T-helper 2 cell treated with Interferon-gamma antibody and Interleukin-4, amounts not matched to agents 5 μg/mL and 100 μg/mL, for 36 hours (primary cell): ENCODE measurements around the gene MBP.

ENCODE experiments used
- DNase-seq: peaks from one replicate; pipeline ENCODE4 v3.0.0; 2021; ENCODE audit warnings: low spot score
- H3K27ac Mint-ChIP-seq: one replicate; pipeline ENCODE4 v1.8.0; 2021; ENCODE audit warnings: mild to moderate bottlenecking, mixed read lengths
- H3K27me3 Mint-ChIP-seq: one replicate; pipeline ENCODE4 v1.8.0; 2021; ENCODE audit warnings: low read depth, mixed read lengths
- H3K36me3 Mint-ChIP-seq: one replicate; pipeline ENCODE4 v1.8.0; 2021; ENCODE audit warnings: low read depth, mixed read lengths
- H3K4me1 Mint-ChIP-seq: one replicate; pipeline ENCODE4 v1.8.0; 2021; ENCODE audit warnings: low read depth, mixed read lengths
- H3K4me3 Mint-ChIP-seq: one replicate; pipeline ENCODE4 v1.8.0; 2022; ENCODE audit warnings: mild to moderate bottlenecking, moderate library complexity, mixed read lengths
- H3K9me3 Mint-ChIP-seq: one replicate; pipeline ENCODE4 v1.8.0; 2021; ENCODE audit warnings: mixed read lengths

MBP gene

DNA sequence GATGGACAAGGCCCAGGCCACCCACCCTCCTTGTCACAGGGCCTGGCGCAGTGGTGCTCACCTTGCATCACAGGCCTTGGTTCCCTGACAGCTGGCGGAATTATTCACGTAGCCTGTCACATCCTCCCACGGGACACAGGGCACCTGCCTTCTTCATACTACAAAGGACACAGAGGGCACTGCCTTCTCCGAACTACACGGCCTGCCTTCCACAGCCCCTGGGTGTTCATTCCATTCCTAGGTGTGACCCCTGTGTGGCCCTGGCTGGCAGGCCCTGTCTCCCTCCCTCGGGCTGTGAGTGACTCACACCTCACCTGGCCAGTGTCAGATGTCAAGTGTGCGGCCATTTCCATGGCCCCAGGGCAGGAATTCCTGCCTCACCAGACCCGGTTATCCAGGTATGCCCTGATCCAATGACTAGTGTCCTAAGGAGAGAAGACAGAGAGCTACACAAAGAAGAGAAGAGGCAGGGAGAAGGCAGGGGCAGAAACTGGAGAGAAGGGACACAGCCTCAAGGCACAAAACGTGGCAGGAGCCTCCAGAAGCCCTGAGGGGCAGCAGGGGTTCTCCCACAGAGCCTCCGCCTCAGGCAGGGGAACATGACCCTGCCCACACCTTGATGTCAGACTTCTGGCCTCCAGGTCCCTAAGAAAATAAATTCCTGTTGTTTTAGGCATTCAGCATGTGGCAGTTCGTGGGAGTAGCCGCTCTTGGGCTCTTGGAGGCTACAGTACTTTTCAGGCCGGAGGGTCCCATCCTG, 43.4 kb downstream of the MBP start:
- H3K4me1 Mint-ChIP-seq: peaks cover 37% of the 10 kb centered on the region
- H3K36me3 Mint-ChIP-seq: peaks cover 44% of the 10 kb centered on the region
- H3K9me3 Mint-ChIP-seq: no peaks in the 10 kb centered on the region
- DNase-seq: no peak
- no peak overlapping the region for H3K27ac Mint-ChIP-seq
- no peak overlapping the region for H3K4me3 Mint-ChIP-seq
- no peaks in the 10 kb centered on the region for H3K27me3 Mint-ChIP-seq

DNA sequence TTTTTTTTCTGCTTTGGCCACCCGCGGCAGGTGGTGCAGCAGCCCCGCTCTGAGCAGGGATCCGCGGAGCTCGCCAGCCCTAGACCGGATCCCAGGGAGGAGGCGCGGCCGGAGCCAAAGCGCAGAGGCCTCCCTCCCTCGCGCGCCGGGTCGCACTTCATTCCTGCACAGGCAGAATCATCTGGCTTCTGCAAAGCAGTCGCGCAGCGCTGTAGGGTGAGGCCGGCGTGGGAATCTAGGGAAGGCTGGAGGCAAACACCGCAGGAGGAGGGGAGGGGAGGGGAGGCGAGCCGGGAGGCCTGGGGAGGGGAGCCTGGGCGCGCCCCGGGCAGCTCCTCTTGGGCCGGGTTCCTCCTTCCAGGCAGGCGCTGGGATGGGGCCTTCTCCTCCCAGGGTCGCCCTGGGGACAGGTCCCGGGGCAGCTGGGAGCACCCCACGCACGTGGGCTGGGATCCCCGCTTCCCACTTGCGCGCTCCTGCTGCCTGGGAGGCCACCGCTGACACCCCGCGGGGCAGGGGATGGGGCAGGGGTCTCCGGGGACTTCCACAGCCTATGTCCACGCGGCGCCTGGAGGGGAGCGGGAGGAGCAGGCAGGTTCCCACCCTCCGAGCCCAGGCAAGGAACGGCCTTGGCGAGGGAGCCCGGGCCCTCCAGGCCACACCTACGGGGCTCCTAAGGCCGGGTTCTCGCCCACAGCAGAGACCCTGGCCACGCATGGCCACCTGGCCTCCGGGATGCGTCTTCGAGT, 45.0 kb downstream of the MBP start:
- H3K9me3 Mint-ChIP-seq: no peaks in the 10 kb centered on the region
- DNase-seq: no peak
- no peaks in the 10 kb centered on the region for H3K27me3 Mint-ChIP-seq
- H3K36me3 Mint-ChIP-seq: peaks cover 52% of the 10 kb centered on the region
- peaks cover 42% of the 10 kb centered on the region for H3K4me1 Mint-ChIP-seq
- H3K4me3 Mint-ChIP-seq: no peak overlapping the region
- no peak overlapping the region for H3K27ac Mint-ChIP-seq

DNA sequence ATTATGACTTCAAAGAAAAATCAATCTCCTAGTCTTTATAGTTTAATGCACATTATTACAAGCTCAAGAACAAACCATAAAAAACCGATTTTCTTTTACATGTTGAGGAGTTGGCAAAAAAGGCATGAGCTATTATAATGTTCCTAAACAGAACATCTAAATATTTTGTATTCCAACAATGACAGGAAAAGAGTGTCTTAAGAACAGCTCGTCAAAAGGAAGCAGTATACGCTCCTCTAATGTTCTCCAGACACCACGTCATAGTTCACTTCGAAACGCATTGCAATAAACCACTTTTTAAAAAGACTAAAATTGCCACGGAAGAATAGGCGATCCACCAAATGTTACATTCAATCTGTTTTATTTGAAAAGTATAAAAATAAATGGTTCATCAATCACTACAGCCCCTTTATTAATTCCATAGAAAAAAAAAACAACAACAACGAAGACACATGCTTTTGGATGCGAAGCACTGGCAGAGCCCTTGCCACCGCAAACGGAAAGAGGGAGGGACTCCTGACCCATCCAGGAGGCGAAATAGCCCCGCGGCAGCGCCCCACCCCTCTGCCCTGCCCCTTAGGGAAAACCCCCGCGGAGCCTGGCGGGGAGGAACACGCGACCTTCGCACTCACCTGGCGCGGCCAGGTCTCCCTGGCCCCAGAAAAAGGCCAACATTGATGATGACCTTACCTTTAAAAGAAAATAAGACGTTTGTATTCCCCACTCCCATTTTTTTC, 45.8 kb downstream of the MBP start:
- H3K27ac Mint-ChIP-seq: no peak overlapping the region
- H3K4me3 Mint-ChIP-seq: no peak overlapping the region
- no peaks in the 10 kb centered on the region for H3K9me3 Mint-ChIP-seq

DNA sequence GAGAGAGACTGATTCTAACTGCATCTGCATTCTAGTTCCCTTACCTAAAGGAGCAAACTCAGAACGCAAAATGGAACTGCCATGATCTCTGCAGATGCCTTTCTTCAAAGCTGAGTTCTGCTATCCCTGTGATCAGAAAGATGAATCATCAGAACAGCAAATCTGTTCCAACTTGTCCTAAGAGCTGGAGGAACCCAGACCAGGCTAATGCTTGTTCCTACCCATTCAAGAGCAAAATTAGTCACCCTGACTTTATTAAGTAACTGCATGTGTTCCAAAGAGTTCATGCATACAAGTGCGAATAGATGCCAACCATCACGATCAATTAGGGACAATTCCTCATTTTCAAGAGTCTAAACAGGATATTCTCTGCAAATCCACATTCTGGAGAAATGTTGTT, 46.5 kb downstream of the MBP start:
- peaks cover 53% of the 10 kb centered on the region for H3K36me3 Mint-ChIP-seq
- no peak for DNase-seq

More for the DNA sequence above, 45.8 kb downstream of the MBP start:
- peaks cover 51% of the 10 kb centered on the region for H3K36me3 Mint-ChIP-seq
- no peaks in the 10 kb centered on the region for H3K27me3 Mint-ChIP-seq
- H3K4me1 Mint-ChIP-seq: peaks cover 42% of the 10 kb centered on the region
- no peak for DNase-seq

DNA sequence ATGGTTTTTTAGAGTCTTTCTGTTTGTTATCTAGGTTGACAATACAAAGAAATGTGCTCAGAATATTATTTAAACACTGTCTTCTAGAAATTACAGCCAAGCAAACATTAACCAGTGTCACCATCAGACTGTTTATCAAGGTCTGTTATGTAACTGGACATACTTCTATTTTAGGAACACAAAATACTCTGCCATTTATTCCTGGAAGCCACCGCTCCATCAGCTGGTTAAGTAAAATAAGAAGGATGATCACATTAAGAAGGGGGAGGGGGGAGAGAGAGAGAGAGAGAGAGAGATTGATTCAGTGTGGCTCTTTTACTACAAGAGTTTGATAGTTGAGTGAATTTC, 47.9 kb downstream of the MBP start:
- H3K4me3 Mint-ChIP-seq: no peak overlapping the region
- DNase-seq: no peak
- no peaks in the 10 kb centered on the region for H3K27me3 Mint-ChIP-seq
- peaks cover 53% of the 10 kb centered on the region for H3K36me3 Mint-ChIP-seq
- no peaks in the 10 kb centered on the region for H3K9me3 Mint-ChIP-seq
- H3K27ac Mint-ChIP-seq: peak overlapping the region; percentile 59
- H3K4me1 Mint-ChIP-seq: peaks cover 50% of the 10 kb centered on the region

More for the DNA sequence above, 46.5 kb downstream of the MBP start:
- Mint-ChIP-seq H3K27me3 (no peaks in the 10 kb centered on the region), H3K4me3 (no peak overlapping the region), H3K4me1 (peaks cover 44% of the 10 kb centered on the region), H3K9me3 (no peaks in the 10 kb centered on the region), H3K27ac (no peak overlapping the region)

DNA sequence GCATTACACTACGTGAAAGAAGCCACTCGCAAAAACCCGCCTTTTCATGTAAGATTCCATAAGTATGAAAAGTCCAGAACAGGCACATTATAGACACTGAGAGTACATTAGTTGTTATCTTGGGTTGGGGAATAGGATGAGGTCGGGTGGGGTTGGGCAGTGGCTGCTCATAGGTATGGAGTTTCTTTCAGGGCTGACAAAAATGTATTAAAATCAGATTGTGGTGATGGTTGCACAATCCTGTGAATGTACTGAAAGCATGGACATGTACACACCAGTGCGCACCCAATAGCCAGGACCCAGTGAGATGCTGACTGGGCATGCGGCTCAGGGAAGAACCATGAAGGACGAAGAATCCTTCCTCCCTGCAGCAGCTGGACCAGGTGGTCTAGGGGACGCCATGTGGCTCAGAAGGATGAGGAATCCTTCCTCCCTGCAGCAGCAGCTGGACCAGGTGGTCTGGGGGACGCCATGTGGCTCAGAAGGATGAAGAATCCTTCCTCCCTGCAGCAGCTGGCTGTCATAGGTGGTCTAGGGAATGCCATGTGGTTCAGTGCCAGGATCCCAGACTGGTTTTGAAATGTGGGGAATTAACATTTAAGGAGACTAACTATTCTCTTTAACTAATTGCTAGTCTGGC, 50.1 kb downstream of the MBP start:
- Mint-ChIP-seq H3K27me3 (no peaks in the 10 kb centered on the region), H3K9me3 (no peaks in the 10 kb centered on the region), H3K36me3 (peaks cover 61% of the 10 kb centered on the region), H3K27ac (no peak overlapping the region), H3K4me3 (no peak overlapping the region), H3K4me1 (peaks cover 62% of the 10 kb centered on the region)
- no peak for DNase-seq

DNA sequence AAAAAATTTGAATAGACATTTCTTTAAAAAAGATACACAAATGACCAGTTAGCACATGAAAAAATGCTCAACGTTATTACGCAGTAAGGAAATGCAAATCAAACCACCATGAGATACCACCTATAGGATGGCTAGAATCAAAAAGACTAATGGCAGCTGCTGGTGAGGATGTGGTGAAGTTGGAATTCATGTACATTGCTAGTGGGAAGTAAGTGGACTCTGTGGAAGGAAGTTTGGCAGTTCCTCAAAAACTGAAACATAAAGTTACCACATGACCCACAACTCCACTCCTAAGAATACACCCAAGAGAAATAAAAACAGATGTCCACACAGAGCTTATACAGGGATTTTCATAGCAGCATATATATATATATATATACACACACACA, 51.2 kb downstream of the MBP start:
- H3K27ac Mint-ChIP-seq: peak overlapping the region; percentile 0
- no peaks in the 10 kb centered on the region for H3K9me3 Mint-ChIP-seq
- no peaks in the 10 kb centered on the region for H3K27me3 Mint-ChIP-seq
- no peak for DNase-seq
- peaks cover 64% of the 10 kb centered on the region for H3K4me1 Mint-ChIP-seq
- no peak overlapping the region for H3K4me3 Mint-ChIP-seq
- H3K36me3 Mint-ChIP-seq: peaks cover 62% of the 10 kb centered on the region

DNA sequence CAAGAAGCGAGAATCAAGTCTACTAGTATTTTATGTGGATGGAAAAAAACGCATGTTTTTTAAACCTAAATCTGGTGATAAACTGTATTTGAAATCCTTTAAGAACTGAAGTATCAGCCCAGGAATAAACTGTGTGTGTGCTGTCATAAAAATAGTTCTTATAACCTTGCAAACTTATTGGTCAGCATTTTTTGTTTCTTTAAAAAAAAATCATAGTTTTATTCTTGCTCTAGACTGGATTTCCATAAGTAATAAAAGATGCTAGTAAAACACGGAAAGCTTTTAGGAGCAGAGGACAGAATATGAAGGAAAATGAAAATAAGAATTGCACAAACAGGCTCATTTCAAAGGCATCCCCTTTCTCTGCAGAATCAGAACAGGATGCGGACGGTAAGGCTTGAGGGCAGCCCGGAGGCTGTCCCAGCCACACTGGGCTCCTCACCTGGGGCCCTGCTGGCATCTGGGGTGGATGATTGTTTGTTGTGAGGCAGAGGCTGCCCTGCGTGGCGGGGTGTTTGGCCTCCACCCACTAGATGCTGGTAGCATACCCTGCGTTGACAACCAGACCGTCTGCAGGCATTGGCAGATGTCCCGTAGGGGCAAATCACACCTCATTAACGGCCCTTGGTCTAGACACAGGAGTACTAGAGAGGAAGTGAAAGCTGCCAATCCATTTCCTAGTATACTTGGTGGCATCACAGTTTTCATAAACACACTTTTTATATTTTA, 52.5 kb downstream of the MBP start:
- no peak for DNase-seq
- Mint-ChIP-seq H3K9me3 (no peaks in the 10 kb centered on the region), H3K27me3 (no peaks in the 10 kb centered on the region), H3K27ac (no peak overlapping the region), H3K4me3 (no peak overlapping the region), H3K36me3 (peaks cover 63% of the 10 kb centered on the region), H3K4me1 (peaks cover 61% of the 10 kb centered on the region)

DNA sequence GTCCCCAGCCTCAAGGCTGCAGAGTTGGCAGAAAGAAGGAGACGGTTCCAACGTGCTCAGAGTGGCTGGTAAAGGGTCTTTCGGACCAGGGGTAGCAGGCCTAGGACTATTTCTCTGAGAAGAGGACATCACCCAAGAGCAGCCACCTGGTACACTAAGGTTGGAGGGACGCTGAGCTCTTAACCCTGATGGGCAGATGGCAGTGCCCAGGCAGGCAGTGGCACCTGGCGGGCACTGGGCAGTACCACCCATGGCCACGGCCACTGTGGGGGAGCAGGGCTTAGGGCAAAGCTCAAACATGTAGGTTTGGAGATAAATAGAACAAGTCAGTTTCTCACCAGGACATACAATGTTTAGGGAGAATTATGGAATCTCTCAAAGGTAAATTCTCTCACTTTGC, 53.5 kb downstream of the MBP start:
- H3K27me3 Mint-ChIP-seq: no peaks in the 10 kb centered on the region
- peaks cover 57% of the 10 kb centered on the region for H3K4me1 Mint-ChIP-seq
- no peak overlapping the region for H3K4me3 Mint-ChIP-seq
- no peak overlapping the region for H3K27ac Mint-ChIP-seq
- H3K9me3 Mint-ChIP-seq: no peaks in the 10 kb centered on the region
- no peak for DNase-seq
- peaks cover 64% of the 10 kb centered on the region for H3K36me3 Mint-ChIP-seq

DNA sequence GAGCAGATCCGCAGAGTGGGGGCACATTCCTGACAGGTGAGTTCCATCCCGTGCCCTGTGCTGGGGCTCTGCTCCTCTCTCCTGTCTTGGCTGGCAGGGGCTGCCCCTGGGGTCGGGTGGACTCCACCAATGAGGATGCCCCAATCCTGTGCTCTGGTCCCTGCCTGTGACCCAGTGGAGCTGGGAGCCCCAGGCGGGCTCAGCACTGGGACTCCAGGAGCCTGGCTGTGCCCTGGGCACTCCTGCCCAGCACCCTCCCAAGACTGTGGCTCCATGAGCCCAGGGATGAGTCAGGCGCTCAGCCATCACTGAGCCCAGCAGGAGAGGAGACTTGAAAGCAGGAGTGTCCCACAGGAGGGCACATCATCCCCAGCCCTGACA, 53.9 kb downstream of the MBP start:
- peaks cover 63% of the 10 kb centered on the region for H3K36me3 Mint-ChIP-seq
- no peaks in the 10 kb centered on the region for H3K27me3 Mint-ChIP-seq
- H3K27ac Mint-ChIP-seq: no peak overlapping the region
- H3K4me3 Mint-ChIP-seq: no peak overlapping the region
- H3K4me1 Mint-ChIP-seq: peaks cover 58% of the 10 kb centered on the region
- H3K9me3 Mint-ChIP-seq: no peaks in the 10 kb centered on the region
- no peak for DNase-seq

DNA sequence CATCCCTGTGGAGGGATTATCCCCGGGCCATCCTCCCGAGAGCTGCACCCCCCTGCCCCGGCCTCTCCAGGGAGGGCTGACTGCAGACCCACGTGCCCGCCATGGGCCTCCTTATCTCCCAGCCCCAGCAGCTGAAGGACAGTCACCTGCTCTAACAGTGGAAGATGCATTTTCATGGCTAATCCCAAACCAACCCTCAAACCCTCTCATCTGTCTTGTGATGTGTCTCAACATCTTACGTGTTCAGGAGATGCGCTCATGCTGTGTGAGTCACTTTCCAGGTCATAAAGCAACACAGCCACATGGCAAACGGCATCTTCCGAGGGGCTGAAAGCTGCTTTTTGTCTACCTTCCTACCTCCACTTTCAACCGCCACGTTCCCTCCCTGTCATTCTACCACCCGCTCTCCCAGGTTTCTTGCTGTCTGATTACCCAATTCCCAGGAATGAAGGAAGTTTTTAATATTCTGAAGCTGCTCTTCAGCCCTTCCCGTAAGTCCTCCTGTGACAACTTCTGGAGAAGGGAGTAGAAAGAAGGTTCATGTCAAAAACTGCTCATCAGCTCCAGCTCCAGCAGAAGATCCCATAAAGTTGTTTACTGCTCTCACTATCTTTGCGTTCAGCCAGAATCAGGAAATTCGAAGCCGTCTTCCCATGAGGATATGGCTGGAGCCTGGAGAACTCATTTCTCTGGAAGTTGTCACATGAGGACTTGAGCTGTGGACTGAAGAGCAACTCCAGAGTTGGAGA, 54.5 kb downstream of the MBP start:
- DNase-seq: no peak
- H3K27ac Mint-ChIP-seq: no peak overlapping the region
- H3K27me3 Mint-ChIP-seq: no peaks in the 10 kb centered on the region
- H3K9me3 Mint-ChIP-seq: no peaks in the 10 kb centered on the region
- no peak overlapping the region for H3K4me3 Mint-ChIP-seq
- peaks cover 62% of the 10 kb centered on the region for H3K36me3 Mint-ChIP-seq
- H3K4me1 Mint-ChIP-seq: peaks cover 60% of the 10 kb centered on the region

DNA sequence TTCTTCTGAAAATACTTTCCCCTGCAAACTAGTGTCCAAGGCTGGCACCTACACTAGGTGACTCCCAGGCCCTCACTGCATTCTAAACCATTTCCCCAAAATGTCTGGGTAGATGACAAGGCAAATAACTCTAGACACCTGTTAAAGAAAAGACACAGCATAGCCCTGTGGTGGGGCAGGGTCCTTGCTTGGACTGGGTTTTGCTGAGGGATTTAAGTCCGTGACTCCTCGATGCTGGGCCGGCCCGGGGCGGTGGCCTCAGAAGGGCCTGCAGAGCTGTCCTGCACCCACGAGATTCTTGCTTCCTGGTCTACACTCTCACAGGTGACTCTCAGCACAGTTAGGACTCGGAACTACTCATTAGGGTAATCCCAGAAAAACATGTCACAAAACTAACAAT, 55.2 kb downstream of the MBP start:
- H3K27me3 Mint-ChIP-seq: no peaks in the 10 kb centered on the region
- no peak for DNase-seq
- no peaks in the 10 kb centered on the region for H3K9me3 Mint-ChIP-seq
- H3K4me3 Mint-ChIP-seq: no peak overlapping the region
- no peak overlapping the region for H3K27ac Mint-ChIP-seq
- H3K4me1 Mint-ChIP-seq: peaks cover 61% of the 10 kb centered on the region
- H3K36me3 Mint-ChIP-seq: peaks cover 57% of the 10 kb centered on the region

DNA sequence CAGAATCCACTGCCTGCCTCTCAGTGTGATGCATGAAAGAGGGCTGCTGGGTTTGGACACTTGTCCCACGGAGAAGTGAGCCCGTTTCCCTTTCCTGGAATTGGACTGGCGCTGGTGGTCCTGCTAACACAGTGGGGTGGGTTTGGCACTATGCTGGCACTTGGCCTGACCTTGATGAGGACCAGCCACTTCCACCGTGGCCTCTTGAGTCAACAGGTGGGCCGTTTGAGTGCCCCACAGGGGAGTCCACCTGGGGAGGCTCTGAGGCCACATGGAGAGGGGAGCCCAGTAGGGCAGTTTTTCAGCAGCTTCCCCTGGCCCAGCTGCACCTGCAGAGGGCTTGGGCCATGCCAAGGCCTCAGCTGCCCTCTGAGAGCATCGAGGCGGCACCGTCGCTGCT, 56.5 kb downstream of the MBP start:
- Mint-ChIP-seq H3K27me3 (no peaks in the 10 kb centered on the region), H3K27ac (no peak overlapping the region), H3K36me3 (peaks cover 60% of the 10 kb centered on the region), H3K4me1 (peaks cover 66% of the 10 kb centered on the region), H3K9me3 (no peaks in the 10 kb centered on the region), H3K4me3 (no peak overlapping the region)
- DNase-seq: no peak
